Tibial nerve (tissue), 4 donors: ENCODE measurements around the gene GOLGB1. TPM values are rescaled to one million over a fixed set of nuclear protein-coding genes. Genes with fewer than 3 reads are reported as not detected.

Experiments used
- DNase-seq, 2 donors: peaks; one replicate each; pipeline ENCODE4 v3.0.0-alpha.2; 2019; ENCODE audit warnings: low spot score in 2 of 2
- H3K27ac ChIP-seq, 4 donors: fragments of 200-600 bp; sonication (generic) in 3 of 4; one replicate each; pipeline ENCODE4 v1.5.1; 2017 to 2019; ENCODE audit warnings: mild to moderate bottlenecking in 1 of 4
- H3K27me3 ChIP-seq, 2 donors: fragments of 200-600 bp; sonication (generic) in 1 of 2; one replicate each; pipeline versions ENCODE4 v1.5.1 to v1.6.0; 2017 to 2019
- H3K36me3 ChIP-seq, 3 donors: fragments of 200-600 bp; sonication (generic); one replicate each; pipeline ENCODE4 v1.5.1; 2018 to 2019
- H3K4me1 ChIP-seq, 4 donors: fragments of 200-600 bp; sonication (generic) in 3 of 4; one replicate each; pipeline ENCODE4 v1.5.1; 2017 to 2019
- H3K4me3 ChIP-seq, 4 donors: fragments of 200-600 bp; sonication (generic) in 3 of 4; one replicate each; pipeline ENCODE4 v1.5.1; 2017 to 2019; ENCODE audit warnings: mild to moderate bottlenecking in 1 of 4, moderate library complexity in 1 of 4
- H3K9me3 ChIP-seq, 4 donors: fragments of 200-600 bp; sonication (generic) in 3 of 4; one replicate each; pipeline ENCODE4 v1.5.1; 2017 to 2019
- EP300 ChIP-seq, 2 donors: sonication (generic); formaldehyde crosslinking; IDR thresholded peaks; one replicate each; pipeline ENCODE4 v1.6.1; 2017; ENCODE audit warnings: antibody characterized with exemption in 2 of 2, mild to moderate bottlenecking in 1 of 2
- POLR2A ChIP-seq, 2 donors: fragments of 450-650 bp; IDR thresholded peaks; one replicate each; pipeline ENCODE4 v1.6.1; 2017; ENCODE audit warnings: antibody characterized with exemption in 2 of 2, mild to moderate bottlenecking in 2 of 2, moderate library complexity in 2 of 2
- WGBS, 2 donors: methylation state at CpG; one replicate each; pipeline ENCODE4 v1.1.5; 2018; 5-methylcytosine and 5-hydroxymethylcytosine counted together
- total RNA-seq, 4 donors: library from RNA; depleted of rRNA; stranded (reverse); fragments of >200 nt; gene quantifications; one replicate each; pipeline ENCODE4 v1.1.0, GENCODE V29; 2016
- TF ChIP-seq, protein P1 (sequence below), 5 experiments: fragments of 200-600 bp in 3 of 5; fragments of 450-650 bp in 2 of 5; sonication (generic) in 3 of 5; IDR thresholded peaks; one replicate each; pipeline ENCODE4 v1.5.1; 2016 to 2019; ENCODE audit warnings: antibody characterized with exemption in 5 of 5, mild to moderate bottlenecking in 3 of 5, moderate library complexity in 2 of 5

The GOLGB1 gene
- total RNA-seq, 4 donors from 2014 or later, result 54.0 to 70.6 (median 60.1) TPM

DNA sequence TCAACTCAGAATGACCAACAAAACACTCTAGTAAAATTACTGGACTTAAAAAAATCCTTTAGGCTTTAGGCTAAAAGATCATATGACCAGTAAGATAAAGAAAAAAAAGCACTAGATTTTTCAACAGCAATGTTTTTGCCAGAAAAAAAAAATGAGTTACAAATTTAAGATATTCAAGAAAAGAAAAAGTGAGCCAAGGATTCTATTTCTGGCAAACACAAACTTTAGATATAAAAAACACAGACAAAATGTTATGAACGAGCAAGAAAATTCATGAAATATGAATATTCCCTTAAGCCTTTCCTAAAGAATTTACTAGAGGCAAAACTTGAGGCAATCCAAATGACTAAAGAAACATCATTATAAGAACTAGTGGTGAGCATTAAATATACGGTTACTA, 8.6 kb downstream of the GOLGB1 start:
- no peak overlapping the region for H3K4me3 ChIP-seq
- H3K4me1 ChIP-seq, result peaks cover 0 to 13% (median 0%) of the 10 kb centered on the region in 4 donors
- H3K36me3 ChIP-seq, result peaks cover 0 to 12% (median 0%) of the 10 kb centered on the region in 3 donors
- no peak overlapping the region for H3K27ac ChIP-seq
- 58 to 65% methylated on average over 2 of the region's 2 CpGs for WGBS, 2 donors
- no peaks in the 10 kb centered on the region for H3K27me3 ChIP-seq
- DNase-seq, result no peak
- H3K9me3 ChIP-seq, result peaks cover 0 to 10% (median 2%) of the 10 kb centered on the region in 4 donors
- TF ChIP-seq, protein P1, sequence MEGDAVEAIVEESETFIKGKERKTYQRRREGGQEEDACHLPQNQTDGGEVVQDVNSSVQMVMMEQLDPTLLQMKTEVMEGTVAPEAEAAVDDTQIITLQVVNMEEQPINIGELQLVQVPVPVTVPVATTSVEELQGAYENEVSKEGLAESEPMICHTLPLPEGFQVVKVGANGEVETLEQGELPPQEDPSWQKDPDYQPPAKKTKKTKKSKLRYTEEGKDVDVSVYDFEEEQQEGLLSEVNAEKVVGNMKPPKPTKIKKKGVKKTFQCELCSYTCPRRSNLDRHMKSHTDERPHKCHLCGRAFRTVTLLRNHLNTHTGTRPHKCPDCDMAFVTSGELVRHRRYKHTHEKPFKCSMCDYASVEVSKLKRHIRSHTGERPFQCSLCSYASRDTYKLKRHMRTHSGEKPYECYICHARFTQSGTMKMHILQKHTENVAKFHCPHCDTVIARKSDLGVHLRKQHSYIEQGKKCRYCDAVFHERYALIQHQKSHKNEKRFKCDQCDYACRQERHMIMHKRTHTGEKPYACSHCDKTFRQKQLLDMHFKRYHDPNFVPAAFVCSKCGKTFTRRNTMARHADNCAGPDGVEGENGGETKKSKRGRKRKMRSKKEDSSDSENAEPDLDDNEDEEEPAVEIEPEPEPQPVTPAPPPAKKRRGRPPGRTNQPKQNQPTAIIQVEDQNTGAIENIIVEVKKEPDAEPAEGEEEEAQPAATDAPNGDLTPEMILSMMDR (IDR thresholded peaks at IDR 0.05), result no peak
- TF ChIP-seq POLR2A (IDR thresholded peaks at IDR 0.05), result no peak
- TF ChIP-seq EP300 (IDR thresholded peaks at IDR 0.05), result no peak

GRCh38 chr3:121739902-121740301, 9.6 kb downstream of the GOLGB1 start:
- DNase-seq, result no peak
- Histone ChIP-seq H3K4me3 (no peak overlapping the region), H3K9me3 (peaks cover 0 to 10% (median 2%) of the 10 kb centered on the region in 4 donors), H3K27me3 (no peaks in the 10 kb centered on the region), H3K4me1 (peaks cover 0 to 8% (median 0%) of the 10 kb centered on the region in 4 donors), H3K27ac (no peak overlapping the region), H3K36me3 (peaks cover 0 to 12% (median 0%) of the 10 kb centered on the region in 3 donors)
- TF ChIP-seq, protein P1 (IDR thresholded peaks at IDR 0.05), result no peak
- TF ChIP-seq EP300 (IDR thresholded peaks at IDR 0.05) (no peak), POLR2A (IDR thresholded peaks at IDR 0.05) (no peak)

DNA sequence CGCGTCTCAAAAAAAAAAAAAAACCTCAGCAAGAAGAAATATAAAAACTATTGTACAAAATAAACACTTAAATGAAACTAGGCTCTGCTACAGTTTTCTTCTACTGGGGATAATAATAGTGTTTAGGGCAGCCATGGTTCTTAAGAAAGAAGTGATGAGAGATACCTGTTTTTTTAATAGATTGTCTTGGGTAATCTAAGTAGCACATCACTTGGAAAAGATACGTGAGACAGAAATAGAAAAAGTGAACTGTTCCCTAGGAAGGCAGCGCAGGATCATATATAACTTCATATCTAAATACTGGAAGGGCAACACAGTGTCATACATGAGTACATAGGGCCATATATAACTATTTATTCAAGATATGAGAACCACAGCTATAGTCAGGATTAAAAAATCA, 11.9 kb downstream of the GOLGB1 start:
- Histone ChIP-seq H3K4me1 (peaks cover 0 to 11% (median 0%) of the 10 kb centered on the region in 4 donors), H3K36me3 (peaks cover 0 to 5% (median 0%) of the 10 kb centered on the region in 3 donors), H3K4me3 (no peak overlapping the region), H3K9me3 (peaks cover 0 to 5% (median 2%) of the 10 kb centered on the region in 4 donors), H3K27me3 (no peaks in the 10 kb centered on the region), H3K27ac (no peak overlapping the region)
- no peak for DNase-seq
- TF ChIP-seq, protein P1 (IDR thresholded peaks at IDR 0.05), result no peak
- no peak for TF ChIP-seq POLR2A (IDR thresholded peaks at IDR 0.05)
- no peak for TF ChIP-seq EP300 (IDR thresholded peaks at IDR 0.05)
- WGBS, 2 donors, result 95 to 97% methylated on average over 4 of the region's 4 CpGs

GRCh38 chr3:121736112-121736511, 13.4 kb downstream of the GOLGB1 start:
- Histone ChIP-seq H3K4me3 (no peak overlapping the region), H3K27ac (no peak overlapping the region), H3K36me3 (peaks cover 0 to 5% (median 0%) of the 10 kb centered on the region in 3 donors), H3K27me3 (no peaks in the 10 kb centered on the region), H3K9me3 (no peaks in the 10 kb centered on the region), H3K4me1 (peaks cover 0 to 26% (median 0%) of the 10 kb centered on the region in 4 donors)
- TF ChIP-seq, protein P1 (IDR thresholded peaks at IDR 0.05), result no peak
- TF ChIP-seq EP300 (IDR thresholded peaks at IDR 0.05) (no peak), POLR2A (IDR thresholded peaks at IDR 0.05) (no peak)
- no peak for DNase-seq
- 81 to 97% methylated on average over 3 of the region's 3 CpGs for WGBS, 2 donors

GRCh38 chr3:121735047-121735696, 14.4 kb downstream of the GOLGB1 start:
- H3K27me3 ChIP-seq, result no peaks in the 10 kb centered on the region
- no peak overlapping the region for H3K27ac ChIP-seq
- no peaks in the 10 kb centered on the region for H3K9me3 ChIP-seq
- H3K36me3 ChIP-seq, result peaks cover 0 to 5% (median 0%) of the 10 kb centered on the region in 3 donors
- peaks cover 0 to 29% (median 0%) of the 10 kb centered on the region in 4 donors for H3K4me1 ChIP-seq
- DNase-seq, result no peak
- H3K4me3 ChIP-seq, result no peak overlapping the region
- TF ChIP-seq EP300 (IDR thresholded peaks at IDR 0.05) (no peak), POLR2A (IDR thresholded peaks at IDR 0.05) (no peak)
- TF ChIP-seq, protein P1 (IDR thresholded peaks at IDR 0.05), result no peak
